ENCODE data around the gene GTPBP6.
"Not testable (repeated sequence)": the region's sequence is repeated elsewhere in the genome, so short reads cannot be mapped to it uniquely, and the experiment has no call there.

The GTPBP6 gene

GRCh38 chrX:331825-332495, 13.4 kb upstream of the GTPBP6 start:
- H3K9me3 ChIP-seq, result no peaks in the 10 kb centered on the region
- no peak for TF ChIP-seq CTCF (IDR thresholded peaks at IDR 0.05)
- no peak overlapping the region for H3K27ac ChIP-seq
- H3K4me1 ChIP-seq (ENCODE audit: control insufficient read depth in 1 of 2, insufficient read depth in 1 of 2, low read depth in 1 of 2, low read length in 1 of 2), result peaks cover 0 to 4% of the 10 kb centered on the region in 2 experiments
- no peak overlapping the region for H3K4me3 ChIP-seq (ENCODE audit: low read depth in 1 of 2, low read length in 1 of 2)
- peaks cover 39% of the 10 kb centered on the region for H3K27me3 ChIP-seq
- H3K36me3 ChIP-seq, result peaks cover 45% of the 10 kb centered on the region

GRCh38 chrX:331151-331824, 12.7 kb upstream of the GTPBP6 start:
- no peak overlapping the region for H3K27ac ChIP-seq
- peaks cover 0 to 4% of the 10 kb centered on the region in 2 experiments for H3K4me1 ChIP-seq (ENCODE audit: control insufficient read depth in 1 of 2, insufficient read depth in 1 of 2, low read depth in 1 of 2, low read length in 1 of 2)
- no peaks in the 10 kb centered on the region for H3K9me3 ChIP-seq
- H3K4me3 ChIP-seq (ENCODE audit: low read depth in 1 of 2, low read length in 1 of 2), result no peak overlapping the region
- peaks cover 39% of the 10 kb centered on the region for H3K36me3 ChIP-seq
- H3K27me3 ChIP-seq, result peaks cover 46% of the 10 kb centered on the region
- TF ChIP-seq CTCF (IDR thresholded peaks at IDR 0.05), result no peak

GRCh38 chrX:330726-331150, 12.1 kb upstream of the GTPBP6 start:
- peaks cover 52% of the 10 kb centered on the region for H3K27me3 ChIP-seq
- TF ChIP-seq CTCF (IDR thresholded peaks at IDR 0.05), result no peak
- H3K4me3 ChIP-seq (ENCODE audit: low read depth in 1 of 2, low read length in 1 of 2), result no peak overlapping the region
- H3K9me3 ChIP-seq, result no peaks in the 10 kb centered on the region
- H3K4me1 ChIP-seq (ENCODE audit: control insufficient read depth in 1 of 2, insufficient read depth in 1 of 2, low read depth in 1 of 2, low read length in 1 of 2), result peaks cover 0 to 4% of the 10 kb centered on the region in 2 experiments
- peaks cover 34% of the 10 kb centered on the region for H3K36me3 ChIP-seq
- no peak overlapping the region for H3K27ac ChIP-seq

- not testable (repeated sequence) for H3K27ac ChIP-seq; H3K4me1 ChIP-seq (ENCODE audit: control insufficient read depth in 1 of 2, insufficient read depth in 1 of 2, low read depth in 1 of 2, low read length in 1 of 2)
Measured at GRCh38 chrX:330141-330725, 11.6 kb upstream of the GTPBP6 start.

GRCh38 chrX:329291-329910, 10.8 kb upstream of the GTPBP6 start:
- peaks cover 21% of the 10 kb centered on the region for H3K36me3 ChIP-seq
- no peak for TF ChIP-seq CTCF (IDR thresholded peaks at IDR 0.05)
- H3K9me3 ChIP-seq, result no peaks in the 10 kb centered on the region
- H3K27me3 ChIP-seq, result peaks cover 65% of the 10 kb centered on the region
- H3K4me1 ChIP-seq (ENCODE audit: control insufficient read depth in 1 of 2, insufficient read depth in 1 of 2, low read depth in 1 of 2, low read length in 1 of 2), result peaks cover 0 to 4% of the 10 kb centered on the region in 2 experiments
- H3K4me3 ChIP-seq (ENCODE audit: low read depth in 1 of 2, low read length in 1 of 2), result no peak overlapping the region
- no peak overlapping the region for H3K27ac ChIP-seq

More at GRCh38 chrX:330141-330725, 11.6 kb upstream of the GTPBP6 start:
- not testable (repeated sequence) for H3K9me3 ChIP-seq; H3K4me3 ChIP-seq (ENCODE audit: low read depth in 1 of 2, low read length in 1 of 2)
- peaks cover 57% of the 10 kb centered on the region for H3K27me3 ChIP-seq
- H3K36me3 ChIP-seq, result peaks cover 30% of the 10 kb centered on the region

Measured in neutrophil (primary cell).